ENCODE measurements around the gene BET1. TPM values are rescaled to one million over a fixed set of nuclear protein-coding genes. Genes with fewer than 3 reads are reported as not detected.

Gene BET1
- total and polyA plus RNA-seq, 9 of the 15 experiments (the other 6 are each of a cell fraction or from before 2014, with no cell fraction given), result 15.8 to 190 (median 37.8) TPM

- TF ChIP-seq, protein P1, sequence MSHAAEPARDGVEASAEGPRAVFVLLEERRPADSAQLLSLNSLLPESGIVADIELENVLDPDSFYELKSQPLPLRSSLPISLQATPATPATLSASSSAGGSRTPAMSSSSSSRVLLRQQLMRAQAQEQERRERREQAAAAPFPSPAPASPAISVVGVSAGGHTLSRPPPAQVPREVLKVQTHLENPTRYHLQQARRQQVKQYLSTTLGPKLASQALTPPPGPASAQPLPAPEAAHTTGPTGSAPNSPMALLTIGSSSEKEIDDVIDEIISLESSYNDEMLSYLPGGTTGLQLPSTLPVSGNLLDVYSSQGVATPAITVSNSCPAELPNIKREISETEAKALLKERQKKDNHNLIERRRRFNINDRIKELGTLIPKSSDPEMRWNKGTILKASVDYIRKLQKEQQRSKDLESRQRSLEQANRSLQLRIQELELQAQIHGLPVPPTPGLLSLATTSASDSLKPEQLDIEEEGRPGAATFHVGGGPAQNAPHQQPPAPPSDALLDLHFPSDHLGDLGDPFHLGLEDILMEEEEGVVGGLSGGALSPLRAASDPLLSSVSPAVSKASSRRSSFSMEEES (CRISPR knock-in tag; IDR thresholded peaks at IDR 0.05), result no peak
- TF ChIP-seq ZNF121 (CRISPR knock-in tag; conservative IDR thresholded peaks at IDR 0.05) (no peak), SMARCE1 (IDR thresholded peaks at IDR 0.05) (peak; percentile 47; the same call in 1 of the 2 replicates), E4F1 (CRISPR knock-in tag; IDR thresholded peaks at IDR 0.05; ENCODE audit: borderline replicate concordance) (no peak), NELFE (IDR thresholded peaks at IDR 0.05; ENCODE audit: insufficient read depth, insufficient read length) (no peak), ZMIZ1 (IDR thresholded peaks at IDR 0.05; ENCODE audit: low read depth in 2 of 2, low read length in 2 of 2) (no peak), SRSF7 (optimal IDR thresholded peaks at IDR 0.05; ENCODE audit: low read depth, low read length) (no peak), GATA2 (CRISPR knock-in tag; IDR thresholded peaks at IDR 0.05) (peak; percentile 18; the same call in 1 of the 2 replicates), ZNF740 (CRISPR knock-in tag; IDR thresholded peaks at IDR 0.05) (no peak), ZNF740 (tag; IDR thresholded peaks at IDR 0.05) (no peak), SP2 (IDR thresholded peaks at IDR 0.05; ENCODE audit: extremely low read depth, low read depth, low read length, poor library complexity, severe bottlenecking) (no peak), SMARCA4 (IDR thresholded peaks at IDR 0.05) (peak; percentile 45; the same call in 1 of the 2 replicates), ARID1B (IDR thresholded peaks at IDR 0.05) (peak; percentile 85), NFIC (IDR thresholded peaks at IDR 0.05) (peak; percentile 37; the same call in 1 of the 2 replicates), SMAD4 (CRISPR knock-in tag; conservative IDR thresholded peaks at IDR 0.05) (peak; percentile 81), KDM4B (IDR thresholded peaks at IDR 0.05; ENCODE audit: borderline replicate concordance in 2 of 2, low read depth in 1 of 2) (no peak), LEF1 (IDR thresholded peaks at IDR 0.05) (no peak), SREBF1 (IDR thresholded peaks at IDR 0.05; ENCODE audit: borderline replicate concordance, low read depth, low read length) (no peak), STAT5B (CRISPR knock-in tag; IDR thresholded peaks at IDR 0.05) (no peak), ELF2 (CRISPR knock-in tag; IDR thresholded peaks at IDR 0.05) (no peak)
These were observed 58.2 kb downstream of the BET1 start (continued) for GRCh38 chr7:93945756-93946535.
